Osteocyte (in vitro differentiated cells): ENCODE results near the gene CENPC. TPM values are rescaled to one million over a fixed set of nuclear protein-coding genes. Genes with fewer than 3 reads are reported as not detected.

Source experiments
- DNase-seq: peaks from one replicate; pipeline ENCODE4 v3.0.0; 2021; ENCODE audit warnings: mixed read lengths; ENCODE audit not compliant: unreplicated experiment; ENCODE audit errors: extremely low spot score
- H3K27ac Mint-ChIP-seq: one replicate; pipeline ENCODE4 v1.8.0; 2021; ENCODE audit warnings: mild to moderate bottlenecking, mixed read lengths; ENCODE audit not compliant: unreplicated experiment
- H3K27me3 Mint-ChIP-seq: one replicate; pipeline ENCODE4 v1.8.0; 2021; ENCODE audit warnings: mixed read lengths; ENCODE audit not compliant: unreplicated experiment
- H3K36me3 Mint-ChIP-seq: one replicate; pipeline ENCODE4 v1.8.0; 2021; ENCODE audit warnings: mixed read lengths; ENCODE audit not compliant: unreplicated experiment
- H3K4me1 Mint-ChIP-seq: one replicate; pipeline ENCODE4 v1.8.0; 2021; ENCODE audit warnings: mixed read lengths; ENCODE audit not compliant: unreplicated experiment
- H3K4me3 Mint-ChIP-seq: one replicate; pipeline ENCODE4 v1.8.0; 2021; ENCODE audit warnings: mild to moderate bottlenecking, moderate library complexity, mixed read lengths; ENCODE audit not compliant: unreplicated experiment
- H3K9me3 Mint-ChIP-seq: one replicate; pipeline ENCODE4 v1.8.0; 2021; ENCODE audit warnings: mixed read lengths; ENCODE audit not compliant: unreplicated experiment
- CTCF ChIP-seq: fragments of 200-600 bp; sonication (generic); IDR thresholded peaks from 2 replicates; pipeline ENCODE4 v1.5.0; 2021; ENCODE audit warnings: antibody characterized with exemption, mild to moderate bottlenecking, moderate library complexity
- long read RNA-seq: library from polyadenylated mRNA; unstranded; transcript quantifications from one replicate; pipeline ENCODE4 v2.0.0, GENCODE V29; 2021
- total RNA-seq: library from RNA; stranded (reverse); gene quantifications from 2 replicates; pipeline ENCODE4 v1.2.1, GENCODE V29; 2021

Gene CENPC
- 15.8 and 19.6 TPM in 2 replicates for total RNA-seq
- long read RNA-seq, full-length matches to known transcripts = 8 of 77 reads
- long read RNA-seq, partial matches to known transcripts = 61 of 77 reads
- long read RNA-seq, other reads (novel, unspliced or antisense) = 8 of 77 reads

GRCh38 chr4:67545199-67546003 is at the start of gene CENPC:
TSS of gene CENPC (minus strand) at chr4:67545503. CDS start at chr4:67545355, 148 bp downstream.
- TF ChIP-seq CTCF = no peak
- Mint-ChIP-seq H3K4me1 (peaks cover 30% of the 10 kb centered on the region), H3K4me3 (peak within 1 kb of the TSS; percentile 98), H3K27ac (peak within 1 kb of the TSS; percentile 96), H3K27me3 (no peaks in the 10 kb centered on the region), H3K36me3 (peaks cover 12% of the 10 kb centered on the region), H3K9me3 (no peaks in the 10 kb centered on the region)
- peak; percentile 97 for DNase-seq

- no peak for DNase-seq
- H3K27me3 Mint-ChIP-seq = peaks cover 83% of the 10 kb centered on the region
- peaks cover 2% of the 10 kb centered on the region for H3K9me3 Mint-ChIP-seq
- H3K4me3 Mint-ChIP-seq = no peak overlapping the region
- no peaks in the 10 kb centered on the region for H3K4me1 Mint-ChIP-seq
- H3K36me3 Mint-ChIP-seq = no peaks in the 10 kb centered on the region
- H3K27ac Mint-ChIP-seq = no peak overlapping the region
- TF ChIP-seq CTCF = no peak
Observed at GRCh38 chr4:67593741-67594175, 48.5 kb upstream of the CENPC start.

- no peak for DNase-seq
- peaks cover 50% of the 10 kb centered on the region for H3K27me3 Mint-ChIP-seq
- H3K4me3 Mint-ChIP-seq = no peak overlapping the region
- no peak for TF ChIP-seq CTCF
- no peaks in the 10 kb centered on the region for H3K36me3 Mint-ChIP-seq
- no peak overlapping the region for H3K27ac Mint-ChIP-seq
- H3K9me3 Mint-ChIP-seq = no peaks in the 10 kb centered on the region
- no peaks in the 10 kb centered on the region for H3K4me1 Mint-ChIP-seq
Observed at GRCh38 chr4:67587156-67587555, 41.9 kb upstream of the CENPC start.

- Mint-ChIP-seq H3K4me1 (no peaks in the 10 kb centered on the region), H3K36me3 (no peaks in the 10 kb centered on the region), H3K9me3 (no peaks in the 10 kb centered on the region), H3K27ac (no peak overlapping the region), H3K4me3 (no peak overlapping the region), H3K27me3 (peaks cover 39% of the 10 kb centered on the region)
- no peak for TF ChIP-seq CTCF
- DNase-seq = no peak
Observed at GRCh38 chr4:67584496-67584895, 39.2 kb upstream of the CENPC start.

GRCh38 chr4:67581913-67582312 is 36.6 kb upstream of the CENPC start:
- no peak for DNase-seq
- no peaks in the 10 kb centered on the region for H3K4me1 Mint-ChIP-seq
- no peaks in the 10 kb centered on the region for H3K36me3 Mint-ChIP-seq
- H3K27me3 Mint-ChIP-seq = peaks cover 34% of the 10 kb centered on the region
- no peak overlapping the region for H3K4me3 Mint-ChIP-seq
- TF ChIP-seq CTCF = no peak
- H3K27ac Mint-ChIP-seq = no peak overlapping the region
- H3K9me3 Mint-ChIP-seq = no peaks in the 10 kb centered on the region
